Measurements from ENCODE around the gene THAP2. TPM values are rescaled to one million over a fixed set of nuclear protein-coding genes. Genes with fewer than 3 reads are reported as not detected.
"Not testable (repeated sequence)": the region's sequence is repeated elsewhere in the genome, so short reads cannot be mapped to it uniquely, and the experiment has no call there.

THAP2 gene
- total RNA-seq, 2 experiments from 2014 or later, result 6.1 to 7.1 TPM

DNA sequence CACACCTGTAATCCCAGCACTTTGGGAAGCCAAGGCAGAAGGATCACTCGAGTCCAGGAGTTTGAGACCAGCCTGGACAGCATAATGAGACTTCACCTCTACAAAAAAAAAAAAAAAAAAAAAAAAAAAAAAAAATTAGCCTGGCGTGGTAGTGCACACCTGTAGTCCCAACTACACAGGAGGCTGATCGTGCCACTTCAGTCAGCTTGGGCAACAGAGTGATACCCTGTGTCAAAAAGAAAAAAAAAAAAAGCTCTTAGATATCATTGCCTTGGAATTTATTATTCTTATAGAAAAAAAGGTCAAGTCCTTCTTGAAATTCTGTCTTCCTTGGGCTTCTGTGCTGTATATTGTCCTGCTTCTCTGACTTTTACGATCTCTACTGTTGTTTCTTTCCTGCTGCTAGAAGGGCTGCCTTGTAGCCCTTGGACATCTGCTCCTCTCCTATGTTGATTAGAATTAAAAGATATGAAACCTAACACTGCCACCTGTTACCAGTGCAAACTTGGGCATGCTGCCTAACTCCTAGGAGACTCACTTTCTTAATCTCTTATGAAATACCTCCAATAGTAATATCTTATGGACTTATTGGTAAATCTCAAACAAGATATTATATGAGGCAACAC is 27.5 kb downstream of the THAP2 start:
- Mint-ChIP-seq H3K27ac (no peak overlapping the region), H3K4me3 (no peak overlapping the region), H3K9me3 (no peaks in the 10 kb centered on the region), H3K36me3 (ENCODE audit: low read depth) (peaks cover 17% of the 10 kb centered on the region), H3K27me3 (no peaks in the 10 kb centered on the region), H3K4me1 (peaks cover 23% of the 10 kb centered on the region)
- ChIA-PET CTCF (no interaction called here), POLR2A (no interaction called here)
- no peak for DNase-seq

GRCh38 chr12:71693126-71693525 is 29.0 kb downstream of the THAP2 start:
- H3K27me3 Mint-ChIP-seq, result no peaks in the 10 kb centered on the region
- H3K9me3 Mint-ChIP-seq, result no peaks in the 10 kb centered on the region
- peaks cover 16% of the 10 kb centered on the region for H3K4me1 Mint-ChIP-seq
- H3K4me3 Mint-ChIP-seq, result no peak overlapping the region
- peaks cover 26% of the 10 kb centered on the region for H3K36me3 Mint-ChIP-seq (ENCODE audit: low read depth)
- DNase-seq, result no peak
- ChIA-PET CTCF (no interaction called here), POLR2A (no interaction called here)
- no peak overlapping the region for H3K27ac Mint-ChIP-seq

GRCh38 chr12:71693651-71694050 is 29.6 kb downstream of the THAP2 start:
- H3K4me3 Mint-ChIP-seq, H3K27ac Mint-ChIP-seq, H3K9me3 Mint-ChIP-seq, POLR2A ChIA-PET, CTCF ChIA-PET, DNase-seq, H3K27me3 Mint-ChIP-seq: not testable (repeated sequence)
- Mint-ChIP-seq H3K36me3 (ENCODE audit: low read depth) (peaks cover 29% of the 10 kb centered on the region), H3K4me1 (peaks cover 11% of the 10 kb centered on the region)

- Mint-ChIP-seq H3K4me1 (peaks cover 8% of the 10 kb centered on the region), H3K27ac (no peak overlapping the region), H3K36me3 (ENCODE audit: low read depth) (peaks cover 35% of the 10 kb centered on the region), H3K27me3 (no peaks in the 10 kb centered on the region), H3K4me3 (no peak overlapping the region), H3K9me3 (no peaks in the 10 kb centered on the region)
- DNase-seq, result no peak
- ChIA-PET POLR2A (no interaction called here), CTCF (interaction anchor here (2.4 kb wide), 1 partner anchor 8 kb away, joined by 7 read pairs; the partner anchor contains the start of gene TMEM19)
These were observed 30.2 kb downstream of the THAP2 start for GRCh38 chr12:71694099-71694820.

DNA sequence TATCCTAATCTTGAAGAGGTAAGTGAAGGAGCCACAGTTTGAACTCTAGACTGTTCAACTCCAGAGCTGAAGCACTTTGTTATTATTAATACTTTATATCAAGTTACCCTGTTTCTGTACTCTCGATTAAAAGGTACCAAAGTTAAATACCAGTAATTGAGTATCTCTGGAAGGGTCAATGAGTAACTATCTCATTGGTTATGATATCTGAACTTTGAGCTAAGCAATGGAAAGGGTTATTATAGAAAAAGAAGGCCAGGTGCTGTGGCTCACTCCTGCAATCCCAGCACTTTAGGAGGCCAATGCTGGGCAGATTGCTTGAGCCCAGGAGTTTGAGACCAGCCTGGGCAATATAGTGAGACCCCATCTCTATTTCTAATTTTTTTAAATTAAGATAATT is 31.7 kb downstream of the THAP2 start:
- CTCF ChIA-PET, result interaction anchor here (2.4 kb wide), 1 partner anchor 9 kb away, joined by 7 read pairs; the partner anchor contains the start of gene TMEM19
- Mint-ChIP-seq H3K27ac (no peak overlapping the region), H3K36me3 (ENCODE audit: low read depth) (peaks cover 35% of the 10 kb centered on the region), H3K4me3 (no peak overlapping the region), H3K9me3 (no peaks in the 10 kb centered on the region), H3K27me3 (no peaks in the 10 kb centered on the region), H3K4me1 (peaks cover 5% of the 10 kb centered on the region)
- POLR2A ChIA-PET, result no interaction called here
- DNase-seq, result no peak

GRCh38 chr12:71702181-71702580 is 38.1 kb downstream of the THAP2 start:
- H3K27ac Mint-ChIP-seq, H3K4me1 Mint-ChIP-seq, POLR2A ChIA-PET, H3K27me3 Mint-ChIP-seq, H3K4me3 Mint-ChIP-seq, DNase-seq, H3K9me3 Mint-ChIP-seq, CTCF ChIA-PET: not testable (repeated sequence)
- peaks cover 44% of the 10 kb centered on the region for H3K36me3 Mint-ChIP-seq (ENCODE audit: low read depth)

GRCh38 chr12:71702590-71702989 is 38.5 kb downstream of the THAP2 start:
- H3K4me1 Mint-ChIP-seq, result peaks cover 3% of the 10 kb centered on the region
- H3K36me3 Mint-ChIP-seq (ENCODE audit: low read depth), result peaks cover 41% of the 10 kb centered on the region
- no peaks in the 10 kb centered on the region for H3K27me3 Mint-ChIP-seq
- no peak overlapping the region for H3K4me3 Mint-ChIP-seq
- DNase-seq, result no peak
- ChIA-PET CTCF (interaction anchor here (1.2 kb wide), 1 partner anchor 16 kb away, joined by 3 read pairs; the partner anchor contains the start of gene TMEM19), POLR2A (no interaction called here)
- no peaks in the 10 kb centered on the region for H3K9me3 Mint-ChIP-seq
- no peak overlapping the region for H3K27ac Mint-ChIP-seq

DNA sequence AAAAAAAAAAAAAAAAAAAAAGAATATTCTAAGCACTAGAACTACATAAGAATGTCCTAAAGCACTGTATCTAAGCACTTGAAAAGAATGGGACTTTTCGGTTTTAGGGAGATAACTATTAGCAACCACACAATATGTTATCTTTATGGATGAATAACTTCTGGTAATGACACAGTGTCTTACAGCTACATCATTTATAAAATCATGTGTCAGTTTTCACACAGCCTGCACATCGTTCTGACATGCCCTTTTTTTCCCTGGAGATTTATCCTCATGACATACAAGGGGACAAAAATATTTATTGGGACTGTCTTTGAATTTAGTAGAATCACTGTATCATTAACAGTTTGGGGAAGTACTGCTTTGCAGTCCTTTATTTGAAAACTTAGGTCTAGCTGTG is 39.1 kb downstream of the THAP2 start:
- Mint-ChIP-seq H3K36me3 (ENCODE audit: low read depth) (peaks cover 39% of the 10 kb centered on the region), H3K4me1 (peaks cover 9% of the 10 kb centered on the region), H3K27ac (no peak overlapping the region), H3K27me3 (no peaks in the 10 kb centered on the region), H3K9me3 (no peaks in the 10 kb centered on the region), H3K4me3 (no peak overlapping the region)
- ChIA-PET CTCF (interaction anchor here (1.0 to 1.2 kb wide), 2 partner anchors 17 to 110 kb away, joined by 3 read pairs; partner anchors contain the start of gene TMEM19), POLR2A (no interaction called here)
- no peak for DNase-seq

GRCh38 chr12:71704920-71705319 is 40.8 kb downstream of the THAP2 start:
- no peak overlapping the region for H3K27ac Mint-ChIP-seq
- POLR2A ChIA-PET, result no interaction called here
- peaks cover 38% of the 10 kb centered on the region for H3K36me3 Mint-ChIP-seq (ENCODE audit: low read depth)
- DNase-seq, result no peak
- CTCF ChIA-PET, result interaction anchor here (0.6 kb wide), 1 partner anchor 1436 kb away, joined by 3 read pairs; no protein-coding TSS in a partner anchor
- no peak overlapping the region for H3K4me3 Mint-ChIP-seq
- H3K9me3 Mint-ChIP-seq, result no peaks in the 10 kb centered on the region
- no peaks in the 10 kb centered on the region for H3K27me3 Mint-ChIP-seq
- peaks cover 12% of the 10 kb centered on the region for H3K4me1 Mint-ChIP-seq

- CTCF ChIA-PET, result interaction anchor here (2.0 kb wide), 1 partner anchor 15 kb away, joined by 7 read pairs; no protein-coding TSS in a partner anchor
These were observed 44.6 kb downstream of the THAP2 start for GRCh38 chr12:71708658-71709057.

GRCh38 chr12:71710276-71711125 is 46.4 kb downstream of the THAP2 start:
- H3K27ac Mint-ChIP-seq, result no peak overlapping the region
- H3K36me3 Mint-ChIP-seq (ENCODE audit: low read depth), result peaks cover 21% of the 10 kb centered on the region
- peaks cover 12% of the 10 kb centered on the region for H3K4me1 Mint-ChIP-seq
- H3K27me3 Mint-ChIP-seq, result peaks cover 13% of the 10 kb centered on the region
- CTCF ChIA-PET, result no interaction called here
- H3K9me3 Mint-ChIP-seq, result peaks cover 14% of the 10 kb centered on the region
- no peak overlapping the region for H3K4me3 Mint-ChIP-seq
- no peak for DNase-seq
- POLR2A ChIA-PET, result no interaction called here

More at GRCh38 chr12:71708658-71709057, 44.6 kb downstream of the THAP2 start:
- H3K4me3 Mint-ChIP-seq, result no peak overlapping the region
- H3K27ac Mint-ChIP-seq, result no peak overlapping the region
- H3K36me3 Mint-ChIP-seq (ENCODE audit: low read depth), result peaks cover 31% of the 10 kb centered on the region
- POLR2A ChIA-PET, result interaction anchor here (0.6 kb wide), 1 partner anchor 21 kb away, joined by 3 read pairs; no protein-coding TSS in a partner anchor
- H3K4me1 Mint-ChIP-seq, result peaks cover 12% of the 10 kb centered on the region
- H3K9me3 Mint-ChIP-seq, result peaks cover 14% of the 10 kb centered on the region
- no peak for DNase-seq
- peaks cover 11% of the 10 kb centered on the region for H3K27me3 Mint-ChIP-seq

DNA sequence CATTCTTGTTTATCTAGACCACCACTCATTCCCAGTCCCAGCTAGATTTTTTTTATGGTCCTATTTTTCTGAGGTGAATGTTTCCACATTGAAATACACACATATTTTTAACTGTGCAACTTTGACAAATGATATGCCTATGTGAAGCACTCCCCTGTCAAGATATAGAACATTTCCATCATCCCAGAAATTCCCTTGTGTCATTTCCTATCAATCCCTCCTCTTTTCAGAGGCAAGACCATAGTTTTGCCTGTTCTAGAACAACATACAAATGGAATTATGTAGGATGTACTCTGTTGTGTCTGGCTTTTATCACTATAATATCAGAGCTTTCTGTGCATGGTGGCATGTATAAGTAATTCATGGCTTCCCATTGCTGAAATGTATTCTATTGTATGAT is 54.5 kb downstream of the THAP2 start:
- no peak overlapping the region for H3K4me3 Mint-ChIP-seq
- H3K27me3 Mint-ChIP-seq, result peaks cover 3% of the 10 kb centered on the region
- H3K36me3 Mint-ChIP-seq (ENCODE audit: low read depth), result no peaks in the 10 kb centered on the region
- no peak overlapping the region for H3K27ac Mint-ChIP-seq
- ChIA-PET POLR2A (no interaction called here), CTCF (no interaction called here)
- no peak for DNase-seq
- H3K9me3 Mint-ChIP-seq, result peaks cover 2% of the 10 kb centered on the region
- no peaks in the 10 kb centered on the region for H3K4me1 Mint-ChIP-seq
